HFFc6 (cell line): ENCODE results near the gene CYTIP. TPM values are rescaled to one million over a fixed set of nuclear protein-coding genes. Genes with fewer than 3 reads are reported as not detected.

Experiments
- DNase-seq: peaks from one replicate; pipeline ENCODE4 v3.0.0-alpha.2; 2018
- H3K27ac Mint-ChIP-seq: 2 replicates; pipeline ENCODE4 v1.8.0; 2020; ENCODE audit warnings: mild to moderate bottlenecking, mixed read lengths
- H3K27me3 Mint-ChIP-seq: 2 replicates; pipeline ENCODE4 v1.8.0; 2021; ENCODE audit warnings: mild to moderate bottlenecking, moderate library complexity, mixed read lengths; ENCODE audit not compliant: insufficient read depth
- H3K36me3 Mint-ChIP-seq: 2 replicates; pipeline ENCODE4 v1.8.0; 2021; ENCODE audit warnings: low read depth, mixed read lengths
- H3K4me1 Mint-ChIP-seq: 2 replicates; pipeline ENCODE4 v1.8.0; 2020; ENCODE audit warnings: low read depth, mixed read lengths
- H3K4me3 Mint-ChIP-seq: 2 replicates; pipeline ENCODE4 v1.8.0; 2020; ENCODE audit warnings: mild to moderate bottlenecking, moderate library complexity, mixed read lengths
- H3K9me3 Mint-ChIP-seq: 2 replicates; pipeline ENCODE4 v1.8.0; 2020; ENCODE audit warnings: mild to moderate bottlenecking, mixed read lengths
- total RNA-seq, 6 experiments: library from RNA; stranded (reverse); fragmentation: NEBNext Ultra II Directional; extraction: Animal tissue kit (Norgen Biotek cat#: 25700); gene quantifications; 2 replicates in 1 of 6; 3 replicates in 5 of 6; pipeline ENCODE4 v1.2.3, GENCODE V29; 2021
- TF ChIP-seq, protein P1 (sequence below): fragments of 200-600 bp; sonication (generic); IDR thresholded peaks from 2 replicates; pipeline ENCODE4 v1.5.0; 2021; ENCODE audit warnings: antibody characterized with exemption, mild to moderate bottlenecking

Gene CYTIP
- total RNA-seq, 6 experiments from 2014 or later: not detected

DNA sequence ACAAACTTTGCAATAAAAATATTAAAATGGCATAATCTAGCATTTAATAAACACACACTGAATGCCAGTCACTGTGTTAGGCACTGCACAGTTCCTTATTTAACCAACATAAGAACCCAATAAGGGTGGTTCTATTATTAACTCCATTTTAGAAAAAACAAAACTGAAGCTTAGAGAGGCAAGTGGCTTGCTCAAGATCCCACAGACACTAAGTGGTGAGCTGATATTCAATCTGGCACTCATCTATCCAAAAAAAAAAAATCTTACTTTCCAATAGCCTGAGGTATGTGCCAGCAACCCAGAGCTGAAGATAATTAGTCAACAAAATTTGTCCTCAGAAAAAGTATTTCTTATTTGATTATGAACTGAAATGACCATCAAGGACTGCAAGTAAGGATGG, 799 bp downstream of the CYTIP start:
- Mint-ChIP-seq H3K4me1 (no peaks in the 10 kb centered on the region), H3K36me3 (no peaks in the 10 kb centered on the region), H3K27me3 (peaks cover 2% of the 10 kb centered on the region; the same call in 1 of the 2 replicates), H3K27ac (no peak overlapping the region), H3K9me3 (no peaks in the 10 kb centered on the region), H3K4me3 (no peak overlapping the region)
- TF ChIP-seq, protein P1, sequence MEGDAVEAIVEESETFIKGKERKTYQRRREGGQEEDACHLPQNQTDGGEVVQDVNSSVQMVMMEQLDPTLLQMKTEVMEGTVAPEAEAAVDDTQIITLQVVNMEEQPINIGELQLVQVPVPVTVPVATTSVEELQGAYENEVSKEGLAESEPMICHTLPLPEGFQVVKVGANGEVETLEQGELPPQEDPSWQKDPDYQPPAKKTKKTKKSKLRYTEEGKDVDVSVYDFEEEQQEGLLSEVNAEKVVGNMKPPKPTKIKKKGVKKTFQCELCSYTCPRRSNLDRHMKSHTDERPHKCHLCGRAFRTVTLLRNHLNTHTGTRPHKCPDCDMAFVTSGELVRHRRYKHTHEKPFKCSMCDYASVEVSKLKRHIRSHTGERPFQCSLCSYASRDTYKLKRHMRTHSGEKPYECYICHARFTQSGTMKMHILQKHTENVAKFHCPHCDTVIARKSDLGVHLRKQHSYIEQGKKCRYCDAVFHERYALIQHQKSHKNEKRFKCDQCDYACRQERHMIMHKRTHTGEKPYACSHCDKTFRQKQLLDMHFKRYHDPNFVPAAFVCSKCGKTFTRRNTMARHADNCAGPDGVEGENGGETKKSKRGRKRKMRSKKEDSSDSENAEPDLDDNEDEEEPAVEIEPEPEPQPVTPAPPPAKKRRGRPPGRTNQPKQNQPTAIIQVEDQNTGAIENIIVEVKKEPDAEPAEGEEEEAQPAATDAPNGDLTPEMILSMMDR: no peak
- DNase-seq: no peak

DNA sequence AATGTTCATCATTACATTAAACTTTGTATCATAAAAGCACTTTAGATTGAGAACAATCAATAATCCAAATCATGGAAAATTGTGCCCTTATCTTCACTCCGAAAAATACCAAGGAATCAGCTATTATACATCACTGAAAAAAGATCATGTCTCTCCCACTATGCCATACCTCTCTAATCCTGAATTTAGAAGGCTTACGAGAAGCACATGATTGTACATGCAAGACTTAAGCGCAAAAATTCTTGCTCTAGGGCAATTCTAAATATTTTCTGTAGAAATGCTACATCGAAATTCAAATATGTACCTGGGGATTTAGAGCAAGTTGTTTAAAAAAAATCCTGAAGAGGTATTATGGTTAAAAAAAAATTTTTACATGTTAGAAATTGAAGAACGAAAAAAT, 1.3 kb downstream of the CYTIP start:
- no peaks in the 10 kb centered on the region for H3K4me1 Mint-ChIP-seq
- H3K27me3 Mint-ChIP-seq: peaks cover 3% of the 10 kb centered on the region; the same call in 1 of the 2 replicates
- H3K27ac Mint-ChIP-seq: no peak overlapping the region
- no peak for DNase-seq
- no peaks in the 10 kb centered on the region for H3K36me3 Mint-ChIP-seq
- no peak overlapping the region for H3K4me3 Mint-ChIP-seq
- TF ChIP-seq, protein P1: no peak
- H3K9me3 Mint-ChIP-seq: no peaks in the 10 kb centered on the region

DNA sequence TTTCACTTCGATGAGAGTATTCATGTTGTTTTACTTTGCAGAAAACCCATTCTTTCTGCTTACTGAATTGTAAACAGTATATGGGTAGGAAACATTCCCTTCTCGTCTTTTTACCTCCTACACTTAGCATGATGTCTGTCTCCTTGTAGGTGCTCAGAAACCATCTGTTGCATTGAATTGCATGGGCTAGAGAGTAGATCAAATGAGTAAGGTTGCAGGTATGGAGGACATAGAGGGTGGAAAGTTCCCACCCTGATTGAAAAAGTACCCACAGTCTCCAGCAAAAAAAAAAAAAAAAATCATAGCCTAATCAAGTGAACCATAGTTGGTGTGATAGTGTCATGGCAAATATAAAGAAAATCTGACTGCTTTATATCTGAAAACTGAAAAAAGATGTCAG, 1.7 kb downstream of the CYTIP start:
- Mint-ChIP-seq H3K36me3 (no peaks in the 10 kb centered on the region), H3K27me3 (peaks cover 3% of the 10 kb centered on the region; the same call in 1 of the 2 replicates), H3K27ac (no peak overlapping the region), H3K4me1 (no peaks in the 10 kb centered on the region), H3K4me3 (no peak overlapping the region), H3K9me3 (no peaks in the 10 kb centered on the region)
- DNase-seq: no peak
- TF ChIP-seq, protein P1: no peak

DNA sequence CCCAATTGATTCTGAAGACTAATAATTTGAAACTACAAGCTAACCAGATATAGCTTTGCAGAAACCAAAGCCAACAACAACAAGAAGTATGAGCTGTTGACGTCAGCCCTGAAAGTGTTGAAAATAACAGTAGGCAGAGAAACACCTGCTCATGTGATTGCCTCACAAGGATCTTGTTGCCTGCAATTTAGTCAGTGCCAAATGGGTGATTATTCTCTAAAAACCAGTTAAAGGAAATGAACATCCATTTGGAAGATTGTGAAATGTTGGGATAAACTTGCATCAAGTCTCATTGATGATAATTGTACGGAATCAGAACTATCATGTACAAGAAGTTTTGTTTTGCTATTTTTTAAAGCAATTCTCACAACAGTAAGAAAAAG, 2.8 kb downstream of the CYTIP start:
- H3K36me3 Mint-ChIP-seq: no peaks in the 10 kb centered on the region
- H3K27ac Mint-ChIP-seq: no peak overlapping the region
- TF ChIP-seq, protein P1: no peak
- H3K4me1 Mint-ChIP-seq: no peaks in the 10 kb centered on the region
- no peaks in the 10 kb centered on the region for H3K9me3 Mint-ChIP-seq
- peaks cover 3% of the 10 kb centered on the region; the same call in 1 of the 2 replicates for H3K27me3 Mint-ChIP-seq
- H3K4me3 Mint-ChIP-seq: no peak overlapping the region
- DNase-seq: no peak

DNA sequence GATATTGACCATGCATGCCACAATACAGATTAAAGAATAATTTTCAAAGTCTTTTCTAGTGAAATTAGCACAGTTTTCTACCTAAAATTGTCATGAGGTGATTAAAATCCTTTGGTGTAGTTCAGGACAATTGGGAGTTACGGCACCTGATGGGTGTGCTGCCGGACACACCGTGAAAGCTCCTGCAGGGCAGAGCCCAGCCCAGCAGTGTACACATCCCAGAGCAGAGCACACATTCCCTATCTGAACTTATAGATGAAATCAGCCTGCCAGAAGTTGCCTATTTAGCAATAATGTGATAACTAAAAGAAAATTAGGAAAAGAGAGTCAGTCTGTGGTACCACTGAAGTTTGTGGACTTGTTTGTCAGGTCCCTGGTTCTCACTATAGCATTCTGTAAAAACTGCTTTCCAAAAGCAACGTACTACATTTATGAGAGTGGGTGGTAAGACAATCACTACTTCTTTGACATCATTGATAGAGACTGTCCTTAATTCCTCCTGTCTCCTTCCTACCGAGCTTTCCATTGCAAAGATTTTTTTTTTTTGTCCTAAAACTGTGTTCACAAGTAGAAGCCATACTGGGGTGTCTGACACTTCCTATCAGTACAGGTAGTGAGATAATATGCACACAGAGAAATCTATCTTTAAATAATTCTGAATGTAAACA, 3.4 kb downstream of the CYTIP start:
- Mint-ChIP-seq H3K27me3 (peaks cover 3% of the 10 kb centered on the region; the same call in 1 of the 2 replicates), H3K27ac (no peak overlapping the region), H3K4me3 (no peak overlapping the region), H3K4me1 (no peaks in the 10 kb centered on the region), H3K9me3 (no peaks in the 10 kb centered on the region), H3K36me3 (no peaks in the 10 kb centered on the region)
- no peak for DNase-seq
- TF ChIP-seq, protein P1: no peak
